Fibroblast of the conjunctiva (primary cell): Measurements from ENCODE around the gene GRP.

Experiments used
- DNase-seq: peaks from one replicate; pipeline ENCODE4 v3.0.0-alpha.2; 2010; ENCODE audit warnings: low read depth

Gene GRP

GRCh38 chr18:59219672-59220163 lies at the start of gene GRP:
Gene GRP (plus strand): TSS chr18:59220158. CDS start chr18:59220266, 108 bp downstream.
- DNase-seq: no peak

GRCh38 chr18:59172664-59173249 lies 47.2 kb upstream of the GRP start:
- DNase-seq: no peak

- DNase-seq: no peak
Observed at GRCh38 chr18:59177485-59177884, 42.5 kb upstream of the GRP start.

GRCh38 chr18:59180150-59180845 lies 39.7 kb upstream of the GRP start:
- DNase-seq: peak; percentile 31

- no peak for DNase-seq
Observed at GRCh38 chr18:59182673-59183072, 37.3 kb upstream of the GRP start.

- DNase-seq: no peak
Observed at GRCh38 chr18:59189008-59189407, 30.9 kb upstream of the GRP start.

- DNase-seq: no peak
Observed at GRCh38 chr18:59189746-59190145, 30.2 kb upstream of the GRP start.

GRCh38 chr18:59196161-59196725 lies 23.7 kb upstream of the GRP start:
- no peak for DNase-seq

GRCh38 chr18:59197636-59198035 lies 22.3 kb upstream of the GRP start:
- DNase-seq: no peak

GRCh38 chr18:59198215-59198614 lies 21.7 kb upstream of the GRP start:
- no peak for DNase-seq

- DNase-seq: no peak
Observed at GRCh38 chr18:59200787-59201186, 19.2 kb upstream of the GRP start.

- DNase-seq: no peak
Observed at GRCh38 chr18:59202258-59202820, 17.6 kb upstream of the GRP start.

GRCh38 chr18:59207506-59207905 lies 12.5 kb upstream of the GRP start:
- no peak for DNase-seq

- DNase-seq: no peak
Observed at GRCh38 chr18:59208602-59209125, 11.3 kb upstream of the GRP start.

GRCh38 chr18:59210299-59210698 lies 9.7 kb upstream of the GRP start:
- no peak for DNase-seq

GRCh38 chr18:59211629-59212028 lies 8.3 kb upstream of the GRP start:
- no peak for DNase-seq

- no peak for DNase-seq
Observed at GRCh38 chr18:59218018-59218417, 1.9 kb upstream of the GRP start.

GRCh38 chr18:59220164-59220783 lies 316 bp downstream of the GRP start:
- no peak for DNase-seq

- no peak for DNase-seq
Observed at GRCh38 chr18:59220784-59221765, 1.1 kb downstream of the GRP start.

- DNase-seq: no peak
Observed at GRCh38 chr18:59222341-59222740, 2.4 kb downstream of the GRP start.

- no peak for DNase-seq
Observed at GRCh38 chr18:59228351-59228750, 8.4 kb downstream of the GRP start.
